Measurements from ENCODE around the gene ROR2. TPM values are rescaled to one million over a fixed set of nuclear protein-coding genes. Genes with fewer than 3 reads are reported as not detected.

The ROR2 gene
- total and polyA plus RNA-seq, 2 donors (not counting 3 experiments of a cell fraction or from before 2014, with no cell fraction given) = not detected

DNA sequence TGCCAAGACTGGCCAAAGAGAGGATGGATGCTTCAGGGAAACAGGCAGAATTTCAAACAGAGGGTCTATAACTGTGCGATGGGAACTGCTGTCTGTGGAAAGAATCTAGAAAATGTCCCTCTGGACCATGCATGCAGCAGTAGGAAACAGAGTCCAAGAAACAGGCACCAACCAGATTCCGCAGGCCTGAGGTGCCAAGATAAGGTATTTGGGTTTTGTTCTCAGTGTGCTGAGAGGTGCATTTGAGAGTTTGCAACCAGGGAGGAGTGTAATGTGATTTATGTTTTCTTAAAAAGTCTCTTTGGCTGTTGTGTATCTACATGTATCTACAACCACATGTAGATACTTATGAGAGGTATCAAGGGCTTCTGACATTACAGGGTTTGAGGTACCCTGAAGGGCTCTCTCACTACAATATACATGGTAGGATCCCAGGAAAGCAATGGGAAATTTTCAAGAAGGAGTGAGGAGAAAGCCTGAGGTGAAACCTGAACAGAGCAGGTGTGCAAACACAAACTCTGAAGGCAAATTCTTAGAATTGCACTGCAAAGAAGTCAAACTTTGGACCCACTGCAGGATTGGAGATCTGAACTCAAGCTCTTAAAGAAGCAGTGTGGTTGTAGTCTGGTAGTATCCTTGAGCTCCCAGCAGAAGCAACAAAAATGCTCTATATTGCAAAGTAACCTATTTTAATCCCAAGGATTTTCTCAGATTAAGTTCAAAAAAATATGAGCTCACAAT, 343.6 kb downstream of the ROR2 start:
- H4K20me1 ChIP-seq (replicated peaks; ENCODE audit: control insufficient read depth, extremely low read depth, insufficient read depth, low read length) = no peaks in the 10 kb centered on the region
- no peaks in the 10 kb centered on the region for H3K9me1 ChIP-seq (replicated peaks; ENCODE audit: control insufficient read depth, extremely low read depth, insufficient read depth, low read length)
- no TSS peak for BruUV-seq (replicated peaks)
- FAIRE-seq (no peak), DNase-seq (ENCODE audit: low read depth, low spot score) (no peak)
- ChIA-PET POLR2A (no interaction called here), CTCF (no interaction called here)
- no peak overlapping the region for H3K4me3 ChIP-seq (replicated peaks in 1 of 3; ENCODE audit: insufficient read depth in 1 of 3, low read depth in 1 of 3, low read length in 3 of 3)
- H3K27ac ChIP-seq (ENCODE audit: insufficient read depth, low read depth, low read length) = no peak overlapping the region
- H3K9ac ChIP-seq (replicated peaks; ENCODE audit: extremely low read depth, insufficient read depth, low read length) = no peak overlapping the region
- H3K36me3 ChIP-seq (ENCODE audit: control insufficient read depth in 2 of 2, extremely low read depth in 1 of 2, insufficient read depth in 2 of 2, low read length in 2 of 2) = no peaks in the 10 kb centered on the region
- H3K4me2 ChIP-seq (ENCODE audit: insufficient read depth, low read length) = no peak overlapping the region
- no peak overlapping the region for H2AFZ ChIP-seq (ENCODE audit: low read depth, low read length)
- intact Hi-C loops (cut with micrococcal nuclease) (no loop called here), dilution Hi-C loops (cut with MboI; ENCODE audit: extremely low pct_ligation_motif_present, low sequenced_read_pairs) (no loop called here)
- no peaks in the 10 kb centered on the region for H3K27me3 ChIP-seq (ENCODE audit: control insufficient read depth in 2 of 2, insufficient read depth in 2 of 2, low read length in 2 of 2)
- no peaks in the 10 kb centered on the region for H3K4me1 ChIP-seq (ENCODE audit: control insufficient read depth, extremely low read depth, insufficient read depth, low read length)
- no peaks in the 10 kb centered on the region for H3K79me2 ChIP-seq (ENCODE audit: control insufficient read depth, insufficient read depth, low read length)
- TF ChIP-seq EZH2 (IDR thresholded peaks at IDR 0.05; ENCODE audit: borderline replicate concordance, low read depth, low read length, severe bottlenecking) (no peak), POLR2A (IDR thresholded peaks at IDR 0.05; ENCODE audit: low read depth, low read length) (no peak), MYC (IDR thresholded peaks at IDR 0.05; ENCODE audit: low read depth, low read length) (no peak), FOS (IDR thresholded peaks at IDR 0.05; ENCODE audit: borderline replicate concordance, insufficient read depth, low read length) (no peak), POLR2AphosphoS5 (IDR thresholded peaks at IDR 0.05; ENCODE audit: insufficient read depth, low read depth, low read length) (no peak), JUN (IDR thresholded peaks at IDR 0.05; ENCODE audit: borderline replicate concordance, insufficient read depth, insufficient read length, low read depth) (no peak), GATA2 (IDR thresholded peaks at IDR 0.05; ENCODE audit: insufficient read depth, insufficient read length, low read depth, low read length) (no peak)
- TF ChIP-seq, protein P1, sequence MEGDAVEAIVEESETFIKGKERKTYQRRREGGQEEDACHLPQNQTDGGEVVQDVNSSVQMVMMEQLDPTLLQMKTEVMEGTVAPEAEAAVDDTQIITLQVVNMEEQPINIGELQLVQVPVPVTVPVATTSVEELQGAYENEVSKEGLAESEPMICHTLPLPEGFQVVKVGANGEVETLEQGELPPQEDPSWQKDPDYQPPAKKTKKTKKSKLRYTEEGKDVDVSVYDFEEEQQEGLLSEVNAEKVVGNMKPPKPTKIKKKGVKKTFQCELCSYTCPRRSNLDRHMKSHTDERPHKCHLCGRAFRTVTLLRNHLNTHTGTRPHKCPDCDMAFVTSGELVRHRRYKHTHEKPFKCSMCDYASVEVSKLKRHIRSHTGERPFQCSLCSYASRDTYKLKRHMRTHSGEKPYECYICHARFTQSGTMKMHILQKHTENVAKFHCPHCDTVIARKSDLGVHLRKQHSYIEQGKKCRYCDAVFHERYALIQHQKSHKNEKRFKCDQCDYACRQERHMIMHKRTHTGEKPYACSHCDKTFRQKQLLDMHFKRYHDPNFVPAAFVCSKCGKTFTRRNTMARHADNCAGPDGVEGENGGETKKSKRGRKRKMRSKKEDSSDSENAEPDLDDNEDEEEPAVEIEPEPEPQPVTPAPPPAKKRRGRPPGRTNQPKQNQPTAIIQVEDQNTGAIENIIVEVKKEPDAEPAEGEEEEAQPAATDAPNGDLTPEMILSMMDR (IDR thresholded peaks at IDR 0.05; ENCODE audit: extremely low read depth in 1 of 2, insufficient read depth in 1 of 2, low read depth in 1 of 2, low read length in 2 of 2) = no peak
- H3K9me3 ChIP-seq (replicated peaks; ENCODE audit: control insufficient read depth, insufficient read depth, low read length) = no peaks in the 10 kb centered on the region

Measured in endothelial cell of umbilical vein (primary cell).